Skeletal muscle tissue (tissue), 4 donors: ENCODE measurements around the gene AGMAT. TPM values are rescaled to one million over a fixed set of nuclear protein-coding genes. Genes with fewer than 3 reads are reported as not detected.
"Not testable (repeated sequence)": the region's sequence is repeated elsewhere in the genome, so short reads cannot be mapped to it uniquely, and the experiment has no call there.

ENCODE experiments used
- H3K27ac ChIP-seq: one replicate; pipeline ENCODE4 v1.7.0; 2013; ENCODE audit warnings: mild to moderate bottlenecking, low read depth, low read length, inconsistent platforms
- H3K27me3 ChIP-seq, 3 donors: one replicate each; pipeline ENCODE4 v1.7.0; 2013; ENCODE audit warnings: low read length in 3 of 3; ENCODE audit not compliant: control insufficient read depth in 3 of 3, insufficient read depth in 3 of 3
- H3K36me3 ChIP-seq, 3 donors: one replicate each; pipeline ENCODE4 v1.7.0; 2013; ENCODE audit warnings: low read length in 3 of 3; ENCODE audit not compliant: control insufficient read depth in 3 of 3, insufficient read depth in 3 of 3
- H3K4me1 ChIP-seq, 3 donors: one replicate each; pipeline ENCODE4 v1.7.0; 2013; ENCODE audit warnings: low read length in 3 of 3, mild to moderate bottlenecking in 3 of 3; ENCODE audit not compliant: control insufficient read depth in 3 of 3, insufficient read depth in 3 of 3
- H3K4me3 ChIP-seq, 3 donors: one replicate each; pipeline ENCODE4 v1.7.0; 2013; ENCODE audit warnings: low read length in 3 of 3
- H3K9ac ChIP-seq, 3 donors: one replicate each; pipeline ENCODE4 v1.7.0; 2013; ENCODE audit warnings: low read length in 3 of 3, mild to moderate bottlenecking in 3 of 3, moderate library complexity in 2 of 3, low read depth in 1 of 3
- H3K9me3 ChIP-seq, 3 donors: one replicate each; pipeline ENCODE4 v1.7.0; 2013; ENCODE audit warnings: low read length in 3 of 3; ENCODE audit not compliant: control insufficient read depth in 3 of 3
- total RNA-seq: library from RNA; depleted of rRNA; stranded (reverse); fragments of >200 nt; gene quantifications from one replicate; pipeline ENCODE4 v1.2.3, GENCODE V29; 2014
- donor health status: Osteomylitis.

Gene AGMAT
- total RNA-seq, 1 donor from 2014 or later: 4.2 TPM

GRCh38 chr1:15610167-15610566, 25.3 kb upstream of the AGMAT start:
- Histone ChIP-seq H3K36me3 (no peaks in the 10 kb centered on the region), H3K4me1 (no peaks in the 10 kb centered on the region), H3K27me3 (no peaks in the 10 kb centered on the region), H3K9ac (no peak overlapping the region), H3K9me3 (no peaks in the 10 kb centered on the region), H3K27ac (no peak overlapping the region), H3K4me3 (no peak overlapping the region)

GRCh38 chr1:15609631-15610030, 24.8 kb upstream of the AGMAT start:
- Histone ChIP-seq H3K27me3 (no peaks in the 10 kb centered on the region), H3K27ac (no peak overlapping the region)

DNA sequence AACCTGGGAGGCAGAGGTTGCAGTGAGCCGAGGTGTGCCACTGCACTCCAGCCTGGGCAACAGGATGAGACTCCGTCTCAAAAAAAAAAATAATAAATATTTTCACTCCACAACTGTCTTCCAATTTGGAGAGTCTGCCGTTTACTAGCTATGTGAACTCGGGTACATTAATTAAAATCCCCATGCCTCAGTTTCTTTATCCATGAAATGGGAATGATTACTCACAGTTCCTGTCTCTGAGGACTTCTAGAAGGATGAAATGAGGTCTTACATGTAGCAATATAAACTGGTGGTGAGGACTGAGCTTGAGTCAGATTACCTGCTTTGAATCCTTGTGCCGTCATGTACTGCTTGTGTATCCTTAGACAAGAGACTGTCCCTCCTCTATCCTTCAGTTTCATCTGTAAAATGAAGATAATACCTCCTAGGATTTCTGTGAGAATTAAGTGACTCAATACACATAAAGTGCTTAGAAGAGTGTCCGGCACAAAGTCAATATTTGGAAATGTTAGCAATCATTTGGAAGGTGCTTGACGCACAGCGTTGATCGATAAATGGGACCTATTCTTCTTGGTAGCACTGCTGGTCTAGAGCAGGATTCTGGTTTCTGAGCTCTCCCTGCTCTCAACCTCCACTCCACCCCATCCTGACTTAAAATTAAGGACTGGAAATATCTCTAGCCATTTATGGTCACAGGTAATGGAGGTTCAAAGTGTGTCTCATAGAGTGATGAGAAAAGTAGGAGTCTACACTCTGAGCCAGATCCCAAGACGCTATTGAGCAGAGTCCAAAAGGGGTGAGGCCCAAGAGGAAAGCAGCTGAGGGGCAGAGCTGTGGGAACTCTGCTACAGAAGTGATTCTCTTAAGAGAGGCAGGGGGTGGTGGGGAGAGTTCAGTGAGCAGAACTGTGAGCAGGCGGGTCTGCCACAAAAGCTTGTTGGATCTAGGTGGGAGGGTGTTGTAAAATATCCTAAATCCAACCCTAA, 20.8 kb upstream of the AGMAT start:
- no peak overlapping the region for H3K27ac ChIP-seq
- peaks cover 8 to 14% (median 9%) of the 10 kb centered on the region in 3 donors for H3K4me1 ChIP-seq
- H3K4me3 ChIP-seq: no peak overlapping the region
- no peak overlapping the region for H3K9ac ChIP-seq
- no peaks in the 10 kb centered on the region for H3K9me3 ChIP-seq
- H3K36me3 ChIP-seq: no peaks in the 10 kb centered on the region
- no peaks in the 10 kb centered on the region for H3K27me3 ChIP-seq

More at GRCh38 chr1:15609631-15610030, 24.8 kb upstream of the AGMAT start:
- Histone ChIP-seq H3K36me3 (no peaks in the 10 kb centered on the region), H3K9ac (no peak overlapping the region), H3K9me3 (no peaks in the 10 kb centered on the region), H3K4me3 (no peak overlapping the region), H3K4me1 (no peaks in the 10 kb centered on the region)

DNA sequence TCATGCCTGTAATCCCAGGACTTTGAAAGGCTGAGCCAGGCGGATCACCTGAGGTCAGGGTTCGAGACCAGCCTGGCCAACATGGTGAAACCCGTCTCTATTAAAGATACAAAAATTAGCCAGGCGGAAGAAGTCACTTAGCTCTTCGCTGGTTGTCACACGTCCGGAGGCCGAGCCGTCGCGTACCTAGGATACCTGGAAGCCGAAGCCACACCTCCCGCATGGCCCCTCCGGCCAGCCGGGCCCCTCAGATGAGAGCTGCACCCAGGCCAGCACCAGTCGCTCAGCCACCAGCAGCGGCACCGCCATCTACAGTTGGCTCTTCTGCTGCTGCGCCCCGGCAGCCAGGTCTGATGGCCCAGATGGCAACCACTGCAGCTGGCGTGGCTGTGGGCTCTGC, 19.5 kb upstream of the AGMAT start:
- not testable (repeated sequence) for H3K27me3 ChIP-seq, H3K36me3 ChIP-seq
- peak overlapping the region; percentile 91 for H3K27ac ChIP-seq

GRCh38 chr1:15603966-15604282, 19.1 kb upstream of the AGMAT start:
- not testable (repeated sequence) for H3K36me3 ChIP-seq, H3K27me3 ChIP-seq, H3K9me3 ChIP-seq
- Histone ChIP-seq H3K4me3 (peak overlapping the region; percentile 89 to 97 (median 93)), H3K27ac (peak overlapping the region; percentile 91), H3K9ac (peak overlapping the region; percentile 62 to 97 (median 80)), H3K4me1 (peaks cover 8 to 18% (median 9%) of the 10 kb centered on the region in 3 donors)

More for the DNA sequence above, 19.5 kb upstream of the AGMAT start:
- H3K9me3 ChIP-seq, H3K9ac ChIP-seq, H3K4me3 ChIP-seq: not testable (repeated sequence)
- peaks cover 8 to 18% (median 9%) of the 10 kb centered on the region in 3 donors for H3K4me1 ChIP-seq

DNA sequence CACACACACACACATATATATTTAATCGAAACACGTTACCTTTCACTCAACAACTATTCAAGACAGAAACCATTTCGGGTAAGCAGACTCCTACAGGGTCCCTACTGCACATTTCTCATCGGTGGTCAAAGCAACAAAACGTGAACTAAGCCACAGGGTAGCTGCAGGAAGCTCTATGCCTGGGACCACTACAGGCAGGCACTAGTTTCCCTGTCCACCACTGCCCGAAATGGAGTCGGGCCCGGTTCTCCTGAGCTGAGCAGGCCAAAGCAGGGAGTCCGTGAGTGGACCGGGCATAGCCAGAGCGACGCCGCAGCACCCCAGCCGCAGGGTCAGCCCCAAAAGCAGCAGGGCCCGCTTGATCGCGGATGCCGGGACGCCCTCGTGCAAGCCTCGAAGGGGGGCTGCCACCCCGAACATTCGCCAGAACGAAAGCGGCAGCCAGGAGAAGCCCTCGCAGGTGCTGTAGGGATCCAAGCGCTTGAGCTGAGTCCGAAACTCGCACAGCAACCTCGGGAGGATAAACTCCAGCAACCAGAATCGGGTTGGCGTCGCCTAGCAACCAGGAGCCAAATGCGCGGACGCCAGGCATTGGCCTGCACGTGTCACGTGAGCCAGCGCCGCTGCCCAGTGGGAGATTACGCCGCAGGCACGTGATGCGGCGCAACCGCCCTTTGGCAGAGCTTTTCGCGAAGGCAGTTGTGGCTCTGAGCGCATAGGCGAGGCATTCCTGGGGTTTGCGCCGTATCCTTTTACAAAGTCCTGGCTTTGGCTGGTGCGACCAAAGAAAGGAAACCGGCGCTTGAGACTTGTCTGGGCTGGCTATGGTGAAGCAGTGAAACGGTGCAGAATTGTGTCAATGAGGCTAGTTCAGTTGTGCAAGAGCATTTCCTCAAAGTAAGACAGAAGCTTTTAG, 18.5 kb upstream of the AGMAT start:
- peak overlapping the region; percentile 91 for H3K27ac ChIP-seq
- peak overlapping the region; percentile 89 to 97 (median 93) for H3K4me3 ChIP-seq
- no peaks in the 10 kb centered on the region for H3K36me3 ChIP-seq
- no peaks in the 10 kb centered on the region for H3K9me3 ChIP-seq
- peak overlapping the region; percentile 86 to 97 (median 92) for H3K9ac ChIP-seq
- no peaks in the 10 kb centered on the region for H3K27me3 ChIP-seq
- H3K4me1 ChIP-seq: peaks cover 9 to 24% (median 12%) of the 10 kb centered on the region in 3 donors

DNA sequence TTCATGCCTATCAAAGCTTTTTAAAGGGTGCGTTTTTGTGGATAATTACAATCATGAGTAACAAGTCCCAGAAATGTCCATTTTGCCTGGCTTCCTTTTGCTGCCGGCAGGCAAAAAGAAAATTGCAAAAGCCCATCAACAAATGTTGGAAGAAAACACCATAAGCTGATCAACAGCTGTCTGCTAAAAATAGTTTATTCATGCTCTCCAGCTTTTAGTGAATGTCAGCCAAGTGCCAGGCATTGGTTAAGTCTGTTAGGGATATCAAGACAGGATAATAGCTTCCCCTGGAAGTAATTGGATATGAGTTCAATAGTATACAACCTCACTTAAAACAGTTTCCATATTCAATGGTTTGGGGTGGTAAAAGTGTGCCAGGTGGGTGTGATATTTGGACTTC, 13.6 kb upstream of the AGMAT start:
- H3K4me3 ChIP-seq: peak overlapping the region in 1 of 3 donors; percentile 17
- peak overlapping the region; percentile 88 for H3K27ac ChIP-seq
- no peaks in the 10 kb centered on the region for H3K27me3 ChIP-seq
- H3K4me1 ChIP-seq: peaks cover 20 to 38% (median 23%) of the 10 kb centered on the region in 3 donors
- H3K9ac ChIP-seq: peak overlapping the region; percentile 17 to 77 (median 53)
- H3K9me3 ChIP-seq: no peaks in the 10 kb centered on the region
- no peaks in the 10 kb centered on the region for H3K36me3 ChIP-seq

GRCh38 chr1:15595809-15596617, 11.2 kb upstream of the AGMAT start:
- H3K4me3 ChIP-seq: no peak overlapping the region
- H3K36me3 ChIP-seq: no peaks in the 10 kb centered on the region
- H3K9me3 ChIP-seq: no peaks in the 10 kb centered on the region
- H3K27ac ChIP-seq: peak overlapping the region; percentile 88
- peaks cover 19 to 30% (median 21%) of the 10 kb centered on the region in 3 donors for H3K4me1 ChIP-seq
- H3K27me3 ChIP-seq: no peaks in the 10 kb centered on the region
- peak overlapping the region in 2 of 3 donors; percentile 24 to 55 for H3K9ac ChIP-seq

GRCh38 chr1:15592285-15592684, 7.4 kb upstream of the AGMAT start:
- H3K9me3 ChIP-seq: no peaks in the 10 kb centered on the region
- H3K27me3 ChIP-seq: no peaks in the 10 kb centered on the region
- H3K9ac ChIP-seq: peak overlapping the region in 2 of 3 donors; percentile 40 to 63
- H3K4me1 ChIP-seq: peaks cover 9 to 11% (median 10%) of the 10 kb centered on the region in 3 donors
- H3K27ac ChIP-seq: peak overlapping the region; percentile 64
- H3K36me3 ChIP-seq: no peaks in the 10 kb centered on the region
- no peak overlapping the region for H3K4me3 ChIP-seq
